ENCODE data around the gene IFIT2. TPM values are rescaled to one million over a fixed set of nuclear protein-coding genes. Genes with fewer than 3 reads are reported as not detected.

Gene IFIT2
- total RNA-seq, 1 experiment from 2014 or later, result 31.6 TPM

DNA sequence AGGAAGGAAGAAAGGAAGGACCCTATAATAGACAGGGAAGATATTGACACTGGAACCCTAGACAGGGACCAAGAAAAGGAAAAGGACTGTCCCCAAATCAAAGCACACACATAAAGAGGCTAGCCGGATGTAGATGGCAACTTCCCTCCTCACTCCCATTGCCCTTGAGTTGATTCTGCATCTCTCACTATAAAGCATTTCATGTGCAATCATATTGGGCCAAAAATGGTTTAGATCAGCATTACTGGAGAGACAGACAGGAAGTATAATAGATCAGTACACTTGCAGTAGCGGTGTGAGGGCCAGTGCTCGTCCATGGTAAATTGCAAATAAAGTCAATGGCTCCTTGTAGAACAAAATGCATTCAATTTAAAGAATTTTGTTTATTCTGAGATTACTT lies 34.4 kb downstream of the IFIT2 start:
- BruUV-seq (replicated peaks), result no TSS peak
- H3K4me3 ChIP-seq (ENCODE audit: low read depth in 2 of 2, low read length in 2 of 2), result no peak overlapping the region
- H3K27ac ChIP-seq (ENCODE audit: low read length), result no peak overlapping the region
- TF ChIP-seq TCF7L2 (IDR thresholded peaks at IDR 0.05; ENCODE audit: low read depth, low read length) (no peak), SIN3A (IDR thresholded peaks at IDR 0.05; ENCODE audit: borderline replicate concordance, insufficient read depth, low read depth, low read length) (no peak), POLR2AphosphoS5 (IDR thresholded peaks at IDR 0.05; ENCODE audit: low read depth, low read length) (no peak)
- TF ChIP-seq, protein P1, sequence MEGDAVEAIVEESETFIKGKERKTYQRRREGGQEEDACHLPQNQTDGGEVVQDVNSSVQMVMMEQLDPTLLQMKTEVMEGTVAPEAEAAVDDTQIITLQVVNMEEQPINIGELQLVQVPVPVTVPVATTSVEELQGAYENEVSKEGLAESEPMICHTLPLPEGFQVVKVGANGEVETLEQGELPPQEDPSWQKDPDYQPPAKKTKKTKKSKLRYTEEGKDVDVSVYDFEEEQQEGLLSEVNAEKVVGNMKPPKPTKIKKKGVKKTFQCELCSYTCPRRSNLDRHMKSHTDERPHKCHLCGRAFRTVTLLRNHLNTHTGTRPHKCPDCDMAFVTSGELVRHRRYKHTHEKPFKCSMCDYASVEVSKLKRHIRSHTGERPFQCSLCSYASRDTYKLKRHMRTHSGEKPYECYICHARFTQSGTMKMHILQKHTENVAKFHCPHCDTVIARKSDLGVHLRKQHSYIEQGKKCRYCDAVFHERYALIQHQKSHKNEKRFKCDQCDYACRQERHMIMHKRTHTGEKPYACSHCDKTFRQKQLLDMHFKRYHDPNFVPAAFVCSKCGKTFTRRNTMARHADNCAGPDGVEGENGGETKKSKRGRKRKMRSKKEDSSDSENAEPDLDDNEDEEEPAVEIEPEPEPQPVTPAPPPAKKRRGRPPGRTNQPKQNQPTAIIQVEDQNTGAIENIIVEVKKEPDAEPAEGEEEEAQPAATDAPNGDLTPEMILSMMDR (IDR thresholded peaks at IDR 0.05), result no peak
- TF ChIP-seq, protein P2, sequence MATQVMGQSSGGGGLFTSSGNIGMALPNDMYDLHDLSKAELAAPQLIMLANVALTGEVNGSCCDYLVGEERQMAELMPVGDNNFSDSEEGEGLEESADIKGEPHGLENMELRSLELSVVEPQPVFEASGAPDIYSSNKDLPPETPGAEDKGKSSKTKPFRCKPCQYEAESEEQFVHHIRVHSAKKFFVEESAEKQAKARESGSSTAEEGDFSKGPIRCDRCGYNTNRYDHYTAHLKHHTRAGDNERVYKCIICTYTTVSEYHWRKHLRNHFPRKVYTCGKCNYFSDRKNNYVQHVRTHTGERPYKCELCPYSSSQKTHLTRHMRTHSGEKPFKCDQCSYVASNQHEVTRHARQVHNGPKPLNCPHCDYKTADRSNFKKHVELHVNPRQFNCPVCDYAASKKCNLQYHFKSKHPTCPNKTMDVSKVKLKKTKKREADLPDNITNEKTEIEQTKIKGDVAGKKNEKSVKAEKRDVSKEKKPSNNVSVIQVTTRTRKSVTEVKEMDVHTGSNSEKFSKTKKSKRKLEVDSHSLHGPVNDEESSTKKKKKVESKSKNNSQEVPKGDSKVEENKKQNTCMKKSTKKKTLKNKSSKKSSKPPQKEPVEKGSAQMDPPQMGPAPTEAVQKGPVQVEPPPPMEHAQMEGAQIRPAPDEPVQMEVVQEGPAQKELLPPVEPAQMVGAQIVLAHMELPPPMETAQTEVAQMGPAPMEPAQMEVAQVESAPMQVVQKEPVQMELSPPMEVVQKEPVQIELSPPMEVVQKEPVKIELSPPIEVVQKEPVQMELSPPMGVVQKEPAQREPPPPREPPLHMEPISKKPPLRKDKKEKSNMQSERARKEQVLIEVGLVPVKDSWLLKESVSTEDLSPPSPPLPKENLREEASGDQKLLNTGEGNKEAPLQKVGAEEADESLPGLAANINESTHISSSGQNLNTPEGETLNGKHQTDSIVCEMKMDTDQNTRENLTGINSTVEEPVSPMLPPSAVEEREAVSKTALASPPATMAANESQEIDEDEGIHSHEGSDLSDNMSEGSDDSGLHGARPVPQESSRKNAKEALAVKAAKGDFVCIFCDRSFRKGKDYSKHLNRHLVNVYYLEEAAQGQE (IDR thresholded peaks at IDR 0.05; ENCODE audit: insufficient read depth in 1 of 2, low read depth in 2 of 2, low read length in 1 of 2), result no peak
- peaks cover 19% of the 10 kb centered on the region for H3K4me1 ChIP-seq (ENCODE audit: control insufficient read depth, insufficient read depth, low read length)
- ChIA-PET POLR2A (no interaction called here), CTCF (no interaction called here)
- no peaks in the 10 kb centered on the region for H3K27me3 ChIP-seq (ENCODE audit: control insufficient read depth, insufficient read depth, low read length)
- ATAC-seq, result no peak
- H3K36me3 ChIP-seq (ENCODE audit: control insufficient read depth, insufficient read depth, low read length), result no peaks in the 10 kb centered on the region
- no peaks in the 10 kb centered on the region for H3K9me3 ChIP-seq (ENCODE audit: control insufficient read depth, insufficient read depth, low read depth, low read length)
- no peak for DNase-seq (ENCODE audit: low read depth, low spot score)
- in situ Hi-C loops (cut with HindIII; ENCODE audit: low pct_unique_long_range_greater_than_20kb, low sequenced_read_pairs) (no loop called here), intact Hi-C loops (cut with micrococcal nuclease; ENCODE audit: unreplicated experiment) (no loop called here)

DNA sequence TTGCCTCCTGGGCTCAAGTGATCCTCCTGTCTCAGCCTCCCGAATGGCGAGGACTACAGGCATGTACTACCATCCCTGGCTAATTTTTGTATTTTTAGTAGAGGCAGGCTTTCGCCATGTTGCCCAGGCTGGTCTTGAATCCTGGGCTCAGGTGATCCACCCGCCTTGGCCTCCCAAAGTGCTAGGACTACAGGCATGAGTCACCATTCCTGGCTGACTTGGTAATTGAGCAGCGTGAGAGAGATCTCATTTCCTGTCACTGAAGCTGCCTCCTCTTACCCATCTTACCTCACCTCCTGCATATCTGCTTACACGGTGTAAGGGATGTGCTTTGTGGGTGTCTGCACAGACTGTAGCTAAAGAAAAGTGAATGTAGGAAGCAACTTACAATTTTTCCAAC lies 35.6 kb downstream of the IFIT2 start:
- BruUV-seq (replicated peaks), result no TSS peak
- in situ Hi-C loops (cut with HindIII; ENCODE audit: low pct_unique_long_range_greater_than_20kb, low sequenced_read_pairs) (no loop called here), intact Hi-C loops (cut with micrococcal nuclease; ENCODE audit: unreplicated experiment) (no loop called here)
- ChIA-PET CTCF (interaction anchor here (0.6 kb wide), 1 partner anchor 65 kb away, joined by 3 read pairs; no protein-coding TSS in a partner anchor), POLR2A (no interaction called here)
- Histone ChIP-seq H3K27me3 (ENCODE audit: control insufficient read depth, insufficient read depth, low read length) (no peaks in the 10 kb centered on the region), H3K4me1 (ENCODE audit: control insufficient read depth, insufficient read depth, low read length) (peaks cover 16% of the 10 kb centered on the region), H3K27ac (ENCODE audit: low read length) (no peak overlapping the region), H3K9me3 (ENCODE audit: control insufficient read depth, insufficient read depth, low read depth, low read length) (no peaks in the 10 kb centered on the region), H3K36me3 (ENCODE audit: control insufficient read depth, insufficient read depth, low read length) (no peaks in the 10 kb centered on the region), H3K4me3 (ENCODE audit: low read depth in 2 of 2, low read length in 2 of 2) (no peak overlapping the region)
- ATAC-seq (no peak), DNase-seq (ENCODE audit: low read depth, low spot score) (no peak)
- TF ChIP-seq, protein P1 (IDR thresholded peaks at IDR 0.05), result no peak
- TF ChIP-seq TCF7L2 (IDR thresholded peaks at IDR 0.05; ENCODE audit: low read depth, low read length) (no peak), SIN3A (IDR thresholded peaks at IDR 0.05; ENCODE audit: borderline replicate concordance, insufficient read depth, low read depth, low read length) (no peak), POLR2AphosphoS5 (IDR thresholded peaks at IDR 0.05; ENCODE audit: low read depth, low read length) (no peak)
- TF ChIP-seq, protein P2 (IDR thresholded peaks at IDR 0.05; ENCODE audit: insufficient read depth in 1 of 2, low read depth in 2 of 2, low read length in 1 of 2), result no peak
